Stimulated activated CD4-positive, alpha-beta T cell treated with anti-CD3 and anti-CD28 coated beads, TNF-alpha, amount 100 ng/mL, for 1 hour (primary cell): ENCODE results near the gene TRMT112.

Experiments
- DNase-seq, 3 donors: peaks; one replicate each; pipeline ENCODE4 v3.0.0-alpha.2; 2020; ENCODE audit warnings: low read depth in 3 of 3, low spot score in 1 of 3

The TRMT112 gene

DNA sequence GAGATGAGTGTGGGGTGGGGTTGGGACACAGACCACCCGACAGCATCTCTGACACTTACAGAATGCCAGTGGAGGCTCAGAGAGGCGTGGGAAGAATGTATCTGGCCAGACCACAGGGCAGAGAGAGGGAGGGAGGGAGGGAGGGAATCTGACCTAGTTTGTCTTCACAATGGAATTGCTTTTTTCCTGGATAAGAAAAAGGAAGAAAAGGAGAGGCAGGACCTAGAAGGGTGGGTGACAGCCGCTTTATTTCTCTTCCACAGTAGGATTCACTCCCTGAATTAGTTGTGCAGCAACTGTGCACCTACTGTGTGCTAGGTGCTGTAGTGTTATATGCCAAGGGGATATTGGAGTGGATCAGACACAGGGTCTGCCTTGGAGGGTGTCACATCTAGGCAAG, 22.6 kb downstream of the TRMT112 start:
- DNase-seq = no peak

DNA sequence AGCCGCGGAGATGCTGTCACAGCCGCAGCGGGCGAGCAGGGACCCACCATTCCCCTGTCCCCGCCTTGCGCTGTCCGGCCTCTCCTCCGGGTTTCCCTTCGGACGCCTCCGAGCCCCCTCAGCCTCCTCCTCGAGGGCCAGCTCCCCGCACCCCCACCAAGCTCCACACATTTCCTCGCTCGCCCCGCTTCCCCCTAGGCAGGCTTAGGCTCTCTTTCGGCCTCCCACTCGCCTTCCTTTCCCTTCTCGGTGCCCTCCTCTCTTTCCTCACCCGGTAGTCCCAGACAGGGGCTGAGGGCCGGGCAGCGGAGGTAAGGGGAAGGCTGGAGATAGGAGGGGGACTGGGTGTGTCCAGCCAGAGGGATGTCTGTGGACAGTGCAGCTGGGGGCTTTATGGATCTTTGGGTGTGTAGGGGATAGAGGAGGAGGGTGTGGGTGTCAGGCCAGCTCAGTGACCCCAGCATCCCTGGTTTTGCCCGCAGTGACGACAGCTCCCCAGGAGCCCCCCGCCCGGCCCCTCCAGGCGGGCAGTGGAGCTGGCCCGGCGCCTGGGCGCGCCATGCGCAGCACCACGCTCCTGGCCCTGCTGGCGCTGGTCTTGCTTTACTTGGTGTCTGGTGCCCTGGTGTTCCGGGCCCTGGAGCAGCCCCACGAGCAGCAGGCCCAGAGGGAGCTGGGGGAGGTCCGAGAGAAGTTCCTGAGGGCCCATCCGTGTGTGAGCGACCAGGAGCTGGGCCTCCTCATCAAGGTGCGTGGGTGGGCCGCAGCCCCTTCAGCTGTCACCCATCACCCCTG, 24.7 kb downstream of the TRMT112 start:
- DNase-seq = no peak

DNA sequence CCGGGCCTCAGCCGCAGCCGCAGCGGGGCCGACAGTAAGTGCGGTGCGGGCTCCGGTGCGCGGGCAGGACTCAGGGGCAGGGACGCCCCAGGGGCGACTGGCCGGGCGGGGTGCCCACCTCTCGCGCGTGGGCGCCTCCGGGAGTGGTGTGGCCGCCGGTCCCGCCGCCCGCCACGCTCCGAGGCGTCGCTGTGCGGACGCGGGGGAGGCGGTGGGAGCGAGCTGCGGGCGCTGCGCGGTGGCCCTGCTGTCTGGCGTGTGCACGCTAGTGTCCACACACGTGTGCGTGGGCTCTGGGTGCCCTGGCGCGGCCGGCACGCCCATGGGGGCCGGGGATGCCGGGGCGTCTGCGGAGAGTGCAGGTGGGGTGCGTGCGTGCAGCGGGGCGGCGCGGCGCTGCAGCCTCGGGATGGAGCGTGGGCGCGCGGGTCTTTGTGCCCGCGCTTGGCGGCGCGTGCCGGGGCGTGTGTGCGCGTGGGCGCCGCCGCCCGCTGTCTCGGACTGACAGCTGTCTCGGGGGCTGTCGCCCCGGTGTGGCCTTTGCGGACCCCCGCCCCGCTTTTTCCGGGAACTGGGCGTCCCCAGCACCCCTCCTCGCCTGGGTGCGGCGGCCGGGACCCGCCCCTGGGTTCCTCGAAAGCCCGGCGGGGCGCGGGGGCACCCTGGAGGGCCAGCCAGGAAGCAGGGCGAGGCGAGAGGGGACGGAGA, 25.5 kb downstream of the TRMT112 start:
- no peak for DNase-seq

DNA sequence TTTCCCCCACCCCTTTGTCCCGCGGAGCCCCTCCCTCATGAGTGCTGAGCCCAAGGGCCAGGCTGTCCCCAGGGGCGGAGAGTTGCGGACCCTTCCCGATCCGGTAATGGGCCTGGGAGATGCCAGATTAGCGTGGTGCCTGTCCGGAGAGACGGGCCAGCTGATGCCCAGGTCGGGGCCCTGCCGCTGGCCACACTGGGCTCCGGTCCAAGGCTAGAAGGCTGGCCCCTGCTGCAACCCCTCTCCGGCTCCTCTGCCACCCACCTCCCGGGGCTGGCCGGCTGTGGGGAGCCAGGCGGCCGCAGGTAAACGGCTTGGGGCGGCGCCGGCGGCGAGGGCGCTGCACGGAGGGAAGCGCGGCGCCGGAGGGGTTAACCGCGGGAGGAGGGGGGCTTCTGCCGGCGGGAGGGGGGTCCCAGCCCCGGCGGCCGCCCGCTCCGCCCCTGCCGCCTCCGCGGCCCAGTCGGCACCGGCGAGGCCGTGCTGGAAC, 26.1 kb downstream of the TRMT112 start, which contains the start of gene KCNK4:
Gene KCNK4 (plus strand): TSS at position 41 of the 490 bp plus-strand sequence. CDS start 1,717 bp downstream, outside the sequence.
- no peak for DNase-seq

DNA sequence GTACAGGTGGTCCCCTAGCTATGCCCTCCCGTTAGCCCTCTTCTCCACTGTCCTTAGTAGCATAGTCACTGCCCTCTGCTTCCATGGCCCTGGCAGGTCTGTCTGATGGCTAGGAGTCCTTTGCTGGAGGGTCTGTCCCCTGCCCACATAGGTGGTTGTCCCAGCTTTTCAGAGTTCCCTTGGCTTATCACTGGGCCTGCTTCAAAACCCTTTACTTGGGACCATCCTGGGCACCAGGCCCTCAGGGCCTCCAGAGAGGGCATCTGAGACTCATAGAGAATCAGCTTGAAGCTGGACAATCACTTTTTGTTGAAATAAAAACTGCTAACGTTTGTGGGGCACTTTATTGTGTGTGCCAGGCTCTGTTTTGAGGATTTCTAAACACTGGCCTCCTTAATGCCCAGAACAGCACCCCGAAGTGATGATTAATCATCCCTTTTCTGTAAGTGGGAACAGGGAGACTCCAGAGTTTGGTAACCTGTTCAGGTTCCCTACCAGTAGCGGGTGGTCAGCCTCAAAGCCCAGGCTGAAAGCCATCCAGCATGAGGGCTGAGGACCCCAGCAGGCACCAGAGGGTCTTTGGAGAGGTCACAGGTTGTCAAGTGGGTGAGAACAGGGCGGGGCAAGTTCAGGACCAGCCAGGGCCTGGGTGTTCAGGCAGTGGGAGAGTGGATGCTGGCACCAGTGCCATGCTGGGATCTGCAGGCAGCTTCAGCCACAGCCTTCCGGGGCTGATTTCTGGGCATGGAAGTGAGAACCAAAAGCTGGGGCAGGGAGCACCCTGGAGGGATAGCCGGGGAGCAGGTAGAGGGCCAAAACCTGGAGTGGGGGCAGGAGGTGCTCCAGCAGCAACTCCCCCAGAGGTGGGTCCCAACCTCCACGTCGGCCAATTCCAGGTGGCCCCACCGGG, 26.8 kb downstream of the TRMT112 start:
- no peak for DNase-seq

DNA sequence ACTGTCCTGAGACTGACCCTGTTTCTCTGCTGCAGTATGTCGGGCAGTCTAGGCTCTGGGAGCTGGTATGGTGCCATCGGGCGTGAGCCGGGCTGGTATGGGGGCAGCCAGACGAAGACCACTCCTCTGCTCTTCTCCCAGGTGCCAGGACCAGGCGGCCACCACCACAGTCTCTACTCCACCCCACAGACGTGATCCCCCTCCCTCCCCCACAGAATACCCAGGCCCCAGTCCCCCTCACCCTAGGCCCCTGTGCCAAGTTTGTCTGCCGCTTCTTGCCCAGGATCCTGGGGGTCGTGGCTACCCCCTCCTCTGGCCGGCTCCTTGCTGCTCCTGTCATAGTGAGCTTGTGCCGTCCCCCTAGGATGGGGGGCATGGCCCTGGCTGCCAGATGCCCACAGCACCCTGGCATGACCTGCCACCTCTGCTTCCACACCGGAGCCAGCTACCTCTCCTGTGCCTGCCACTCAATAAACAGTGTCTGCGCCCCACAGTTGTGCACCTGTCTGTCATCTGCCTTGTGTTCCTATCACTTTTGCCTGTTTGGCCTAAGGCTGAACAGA, 28.3 kb downstream of the TRMT112 start:
- no peak for DNase-seq

DNA sequence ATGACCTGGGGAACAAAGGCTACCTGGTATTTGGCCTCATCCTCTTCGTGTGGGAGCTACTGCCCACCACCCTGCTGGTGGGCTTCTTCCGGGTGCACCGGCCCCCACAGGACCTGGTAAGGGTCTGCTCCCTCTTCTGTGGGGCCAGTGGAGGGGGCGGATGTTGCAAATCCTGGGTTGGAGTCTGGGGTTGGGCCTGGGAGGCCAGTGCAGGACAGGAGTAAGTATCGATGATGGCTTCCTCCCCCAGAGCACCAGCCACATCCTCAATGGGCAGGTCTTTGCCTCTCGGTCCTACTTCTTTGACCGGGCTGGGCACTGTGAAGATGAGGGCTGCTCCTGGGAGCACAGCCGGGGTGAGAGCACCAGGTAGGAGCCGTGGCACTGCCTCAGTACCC, 29.0 kb downstream of the TRMT112 start:
- DNase-seq = no peak

DNA sequence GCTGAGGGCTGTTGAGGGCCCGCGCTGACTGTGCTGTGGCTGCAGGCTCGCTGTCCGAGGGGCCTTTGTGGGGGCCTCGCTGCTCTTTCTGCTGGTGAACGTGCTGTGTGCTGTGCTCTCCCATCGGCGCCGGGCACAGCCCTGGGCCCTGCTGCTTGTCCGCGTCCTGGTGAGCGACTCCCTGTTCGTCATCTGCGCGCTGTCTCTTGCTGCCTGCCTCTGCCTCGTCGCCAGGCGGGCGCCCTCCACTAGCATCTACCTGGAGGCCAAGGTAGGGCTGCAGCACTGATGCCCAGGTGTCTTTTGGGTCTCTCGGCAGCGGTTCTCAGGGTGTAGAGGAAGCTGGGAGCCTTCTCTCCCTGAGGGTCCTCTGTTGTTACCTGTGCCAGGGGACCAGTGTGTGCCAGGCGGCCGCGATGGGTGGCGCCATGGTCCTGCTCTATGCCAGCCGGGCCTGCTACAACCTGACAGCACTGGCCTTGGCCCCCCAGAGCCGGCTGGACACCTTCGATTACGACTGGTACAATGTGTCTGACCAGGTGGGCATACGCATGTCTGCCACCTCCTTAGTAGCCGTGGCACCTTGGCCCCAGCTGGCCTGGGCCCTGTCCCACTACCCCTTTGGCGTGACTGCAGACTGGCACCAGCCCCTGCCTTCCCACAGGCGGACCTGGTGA, 29.5 kb downstream of the TRMT112 start:
- no peak for DNase-seq

DNA sequence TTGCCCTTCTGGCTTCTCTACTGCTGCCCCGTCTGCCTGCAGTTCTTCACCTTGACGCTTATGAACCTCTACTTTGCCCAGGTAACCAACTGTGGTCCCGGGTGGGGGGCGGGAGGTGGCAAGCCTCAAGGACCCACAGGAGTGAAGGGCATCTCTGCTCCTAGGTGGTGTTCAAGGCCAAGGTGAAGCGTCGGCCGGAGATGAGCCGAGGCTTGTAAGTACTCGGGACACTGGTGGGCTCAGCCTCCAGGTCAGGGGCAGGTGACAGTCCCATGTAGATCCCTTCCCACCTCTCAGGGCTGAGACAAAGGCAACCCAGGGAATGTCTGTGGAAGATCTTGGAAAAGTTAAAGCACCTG, 30.6 kb downstream of the TRMT112 start:
- no peak for DNase-seq

DNA sequence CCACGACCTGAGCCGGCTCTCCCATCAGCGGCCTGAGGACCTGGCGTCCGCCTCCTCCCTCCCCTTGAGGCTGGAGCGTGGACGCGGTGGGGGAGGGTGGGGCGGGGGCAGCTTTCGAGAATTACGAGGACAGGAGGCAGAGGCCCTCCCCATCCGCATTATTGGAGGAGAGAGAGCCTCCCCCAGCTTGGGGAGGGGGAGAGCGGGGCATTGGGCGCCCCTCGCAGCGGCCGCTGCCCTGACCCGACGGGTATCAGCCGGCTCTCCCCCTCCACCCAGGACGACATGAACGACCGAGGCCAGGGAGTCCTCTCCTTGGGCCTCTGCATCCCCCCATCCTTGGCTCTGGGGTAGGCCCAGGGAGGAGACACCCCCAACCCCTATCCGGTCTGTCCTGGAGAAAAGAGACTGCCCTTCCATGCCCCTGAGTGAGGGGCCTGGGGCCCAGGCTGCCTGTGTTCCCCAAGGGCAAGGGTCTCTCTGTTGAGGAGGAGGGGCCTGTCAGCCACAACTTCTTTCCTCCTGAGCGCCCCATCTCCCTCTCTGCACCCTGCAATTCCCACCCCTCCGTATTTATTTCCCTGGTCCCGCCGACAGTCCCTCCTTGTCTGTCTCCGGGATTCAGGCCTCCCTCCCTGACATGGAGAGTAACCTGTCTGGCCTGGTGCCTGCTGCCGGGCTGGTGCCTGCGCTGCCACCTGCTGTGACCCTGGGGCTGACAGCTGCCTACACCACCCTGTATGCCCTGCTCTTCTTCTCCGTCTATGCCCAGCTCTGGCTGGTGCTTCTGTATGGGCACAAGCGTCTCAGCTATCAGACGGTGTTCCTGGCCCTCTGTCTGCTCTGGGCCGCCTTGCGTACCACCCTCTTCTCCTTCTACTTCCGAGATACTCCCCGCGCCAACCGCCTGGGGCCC, 31.2 kb downstream of the TRMT112 start:
- DNase-seq = no peak

DNA sequence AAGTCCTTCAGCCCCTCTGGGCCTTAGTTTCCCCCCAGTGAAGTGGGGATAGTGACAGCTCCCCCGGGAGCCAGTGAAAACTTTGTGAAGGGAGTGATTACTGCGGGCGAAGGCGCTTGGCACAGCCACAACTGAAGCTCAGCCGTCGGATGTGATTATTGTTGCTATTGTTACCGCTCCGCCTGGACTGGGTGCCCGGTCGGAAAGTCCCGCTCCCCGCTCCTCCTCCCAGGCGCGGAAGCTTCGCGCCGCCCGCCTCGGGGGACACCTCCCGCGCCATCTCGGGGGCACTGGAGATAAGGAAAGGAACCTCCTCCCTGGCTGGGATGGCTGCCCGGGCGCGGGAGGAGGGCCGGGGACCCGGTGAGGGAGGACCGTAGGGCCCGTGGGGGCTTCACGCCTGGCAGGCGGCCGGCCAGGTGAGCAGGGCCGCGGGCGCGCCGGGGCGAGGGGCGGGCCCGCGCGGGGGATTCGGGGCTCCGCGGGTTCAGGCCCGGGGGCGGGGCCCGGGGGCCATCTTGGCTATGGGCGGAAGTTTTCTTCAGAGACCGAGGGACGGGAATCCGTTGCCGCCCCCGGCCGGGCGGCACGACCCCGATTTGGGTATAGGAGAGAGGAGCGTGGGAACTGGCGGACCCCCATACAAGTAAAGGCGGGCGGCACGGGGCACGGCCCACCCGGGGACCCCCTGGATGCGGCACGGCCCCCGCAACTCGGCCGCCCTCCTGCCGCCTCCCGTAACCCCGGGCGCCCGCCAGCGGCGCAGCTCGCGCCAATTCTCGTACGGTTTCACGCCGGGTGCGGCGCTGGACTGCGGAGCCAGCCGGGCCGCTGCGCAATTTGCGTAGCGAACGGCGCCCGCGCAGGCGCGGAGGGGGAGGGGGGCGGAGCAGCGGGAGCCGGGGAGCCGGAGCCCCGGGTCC, 32.1 kb downstream of the TRMT112 start, which contains the start of gene GPR137:
Gene GPR137 (plus strand): TSS at position 887 of the 923 bp plus-strand sequence. CDS start 677 bp downstream, outside the sequence.
- peak; percentile 75 to 96 (median 85) for DNase-seq

DNA sequence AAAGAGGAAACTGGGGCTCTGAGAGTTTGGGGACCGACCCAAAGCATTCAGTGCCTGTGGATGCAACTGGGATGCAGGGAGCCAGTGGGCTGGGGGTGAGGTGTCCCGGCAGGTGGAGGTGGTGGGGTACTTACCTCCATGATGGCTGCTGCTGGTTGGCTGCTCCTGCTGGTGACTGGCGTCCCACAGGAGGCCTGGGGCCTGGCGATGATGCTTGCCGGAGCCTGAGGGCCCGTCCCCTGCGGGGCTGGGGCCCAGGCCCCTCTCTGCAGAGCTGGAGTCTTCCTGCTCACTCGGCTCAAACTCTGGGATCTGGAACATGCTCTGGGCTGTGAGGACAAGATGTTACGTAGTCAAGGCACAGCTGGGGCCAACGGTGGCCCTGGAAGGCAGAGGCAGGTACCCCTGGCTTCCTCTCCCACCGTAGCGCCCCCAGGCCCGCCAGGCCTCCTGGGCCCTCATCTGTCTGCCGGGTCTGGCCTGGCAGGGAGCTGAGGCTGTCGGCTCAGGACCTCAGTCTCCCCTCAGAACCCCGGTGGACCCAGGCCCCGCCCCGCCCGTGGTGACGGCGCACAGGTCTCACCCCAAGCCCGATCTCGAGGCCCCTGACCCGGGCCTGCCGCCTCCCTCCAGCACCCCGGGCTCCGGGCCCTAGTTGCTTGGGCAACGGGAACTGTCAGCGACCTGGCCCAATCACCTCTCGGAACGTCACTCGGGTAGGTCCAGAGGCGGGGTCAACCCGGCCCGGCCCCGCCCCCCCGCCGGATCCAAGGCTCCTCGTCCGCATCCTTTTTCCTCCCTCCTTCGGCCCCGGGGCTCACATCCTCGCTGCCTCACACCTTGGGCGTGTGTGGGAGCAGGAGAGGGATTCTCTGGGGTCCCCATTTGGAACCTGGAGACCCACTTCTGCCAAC, 33.1 kb downstream of the TRMT112 start, which contains the start of gene BAD:
Gene BAD (minus strand): TSS at position 618 of the 914 bp plus-strand sequence. CDS start 297 bp downstream, at position 321.
- peak; percentile 82 to 91 (median 85) for DNase-seq

DNA sequence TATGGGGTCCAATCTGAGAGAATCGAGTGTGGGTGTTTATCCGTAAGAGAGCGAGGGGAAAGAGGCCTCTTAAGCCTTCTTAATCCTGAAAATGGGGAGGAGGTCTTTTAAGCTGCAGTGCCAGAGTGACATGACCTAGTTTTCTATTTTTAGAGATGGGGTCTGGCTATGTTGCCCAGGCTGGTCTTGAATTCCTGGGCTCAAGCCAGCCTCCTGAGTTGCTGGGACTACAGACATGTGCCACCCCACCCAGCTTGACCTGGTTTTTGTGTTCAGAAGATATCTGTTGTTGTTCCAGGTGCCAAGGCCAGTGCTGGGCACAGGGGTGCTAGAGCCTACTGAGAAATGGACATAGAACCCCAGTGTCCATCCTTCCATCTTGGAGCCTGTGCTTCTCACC, 34.3 kb downstream of the TRMT112 start:
- no peak for DNase-seq

DNA sequence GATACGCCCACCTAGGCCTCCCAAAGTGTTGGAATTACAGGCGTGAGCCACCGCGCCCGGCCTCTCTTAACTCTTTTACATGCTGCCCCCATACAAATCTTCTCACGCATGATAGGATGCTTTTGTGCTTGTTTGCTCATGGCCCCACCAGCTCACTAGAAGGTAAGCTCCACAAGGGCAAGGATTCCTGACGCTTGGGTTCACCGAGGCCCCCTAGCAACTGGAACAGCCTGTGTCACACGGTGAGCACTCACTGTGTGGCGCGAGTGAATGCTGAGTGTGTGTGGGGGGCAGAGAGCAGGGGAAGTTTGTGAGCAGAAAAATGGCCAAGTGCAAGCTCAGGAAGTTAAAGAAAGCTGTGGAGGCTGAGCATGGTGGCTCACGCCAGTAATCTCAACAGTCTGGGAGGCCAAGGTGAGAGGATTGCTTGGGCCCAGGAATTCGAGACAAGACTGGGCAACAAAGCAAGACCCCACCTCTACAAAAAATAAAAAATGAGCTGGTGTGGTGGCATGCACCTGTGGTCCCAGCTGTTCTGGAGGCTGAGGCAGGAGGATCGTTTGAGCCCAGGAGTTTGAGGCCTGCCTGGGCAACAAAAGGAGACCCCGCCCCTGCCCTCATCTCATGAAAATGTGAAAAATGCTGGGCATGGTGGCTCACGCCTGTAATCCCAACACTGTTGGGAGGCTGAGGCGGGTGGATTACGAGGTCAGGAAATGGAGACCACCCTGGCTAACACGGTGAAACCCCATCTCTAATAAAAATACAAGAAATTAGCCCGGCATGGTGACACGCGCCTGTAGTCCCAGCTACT, 35.2 kb downstream of the TRMT112 start:
- no peak for DNase-seq

DNA sequence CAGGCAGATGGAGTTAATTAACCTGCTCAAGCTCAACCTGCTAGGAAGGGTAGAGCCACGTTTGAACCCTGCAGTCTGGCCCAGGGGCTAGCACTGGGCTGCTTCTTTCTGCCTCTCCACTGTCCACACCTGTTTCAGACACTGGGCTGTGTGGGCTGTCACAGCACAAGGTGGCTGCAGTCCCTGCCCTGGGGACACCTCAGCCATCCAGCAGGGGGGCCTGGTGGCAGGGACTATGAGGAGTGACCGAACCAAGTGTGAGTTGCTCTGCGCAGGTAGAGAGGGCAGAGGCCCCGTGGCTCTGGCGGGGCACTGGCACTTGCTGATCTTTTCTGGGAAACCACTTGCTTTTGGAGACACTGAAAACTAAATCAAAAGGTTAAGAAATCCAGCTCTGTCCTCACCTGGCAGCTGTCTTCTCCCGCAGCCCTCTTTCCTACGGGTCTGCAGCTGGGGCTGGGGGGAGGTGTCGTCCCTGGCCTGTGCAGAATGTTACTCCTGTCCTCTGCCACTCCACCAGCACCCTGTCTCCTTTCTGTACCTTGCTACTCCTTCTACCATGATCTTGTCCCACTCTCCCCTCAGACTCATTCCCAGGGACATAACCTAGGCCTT, 38.7 kb downstream of the TRMT112 start:
- no peak for DNase-seq
